Medulla oblongata (tissue), 1 donor: ENCODE measurements around the gene RAPGEF4.
"Not testable (repeated sequence)": the region's sequence is repeated elsewhere in the genome, so short reads cannot be mapped to it uniquely, and the experiment has no call there.

Experiments used
- DNase-seq: peaks from one replicate; pipeline ENCODE4 v3.0.0-alpha.2; 2015; ENCODE audit errors: extremely low spot score

The RAPGEF4 gene

DNA sequence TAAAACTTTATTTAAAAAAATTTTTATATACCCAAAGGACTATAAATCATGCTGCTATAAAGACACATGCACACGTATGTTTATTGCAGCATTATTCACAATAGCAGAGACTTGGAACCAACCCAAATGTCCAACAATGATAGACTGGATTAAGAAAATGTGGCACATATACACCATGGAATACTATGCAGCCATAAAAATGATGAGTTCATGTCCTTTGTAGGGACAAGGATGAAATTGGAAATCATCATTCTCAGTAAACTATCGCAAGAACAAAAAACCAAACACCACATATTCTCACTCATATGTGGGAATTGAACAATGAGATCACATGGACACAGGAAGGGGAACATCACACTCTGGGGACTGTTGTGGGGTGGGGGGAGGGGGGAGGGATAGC, 358.0 kb downstream of the RAPGEF4 start:
- not testable (repeated sequence) for DNase-seq

DNA sequence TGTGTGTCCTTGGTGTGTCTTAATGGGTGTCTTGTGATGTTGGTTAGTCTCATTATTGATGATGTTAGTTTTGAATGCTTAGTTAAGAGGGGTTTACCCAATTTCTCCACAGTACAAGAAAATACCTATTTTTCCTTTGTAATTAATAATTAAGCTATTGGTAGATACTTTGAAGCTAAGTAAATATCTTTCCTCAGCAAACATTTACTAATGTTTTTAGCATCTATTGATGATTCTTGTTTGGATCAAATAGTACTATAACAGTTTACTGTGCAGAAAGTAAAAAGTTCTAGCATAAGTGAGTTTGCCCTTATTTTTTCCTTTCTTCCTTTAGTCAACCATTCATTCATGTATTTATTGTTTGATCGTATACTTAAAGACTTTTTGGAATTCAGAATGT, 359.1 kb downstream of the RAPGEF4 start:
- no peak for DNase-seq

DNA sequence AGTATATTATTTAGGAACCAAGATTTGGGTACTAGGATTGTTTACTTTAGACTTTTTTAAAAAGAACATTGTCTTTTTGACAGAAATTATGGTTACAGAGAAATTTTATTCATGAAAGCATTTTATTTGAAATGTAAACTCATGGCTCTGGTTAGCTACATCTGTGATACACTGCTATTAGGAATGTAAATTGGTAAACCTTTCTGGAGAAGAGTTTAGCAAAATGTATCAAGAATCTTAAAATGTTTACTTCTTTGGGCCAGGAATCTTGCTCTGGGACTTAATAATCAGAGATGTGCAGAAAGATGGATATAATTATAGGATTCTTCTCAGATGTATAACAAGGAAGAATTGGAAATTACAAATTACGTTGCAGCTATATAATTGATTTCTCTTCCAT, 359.7 kb downstream of the RAPGEF4 start:
- no peak for DNase-seq

DNA sequence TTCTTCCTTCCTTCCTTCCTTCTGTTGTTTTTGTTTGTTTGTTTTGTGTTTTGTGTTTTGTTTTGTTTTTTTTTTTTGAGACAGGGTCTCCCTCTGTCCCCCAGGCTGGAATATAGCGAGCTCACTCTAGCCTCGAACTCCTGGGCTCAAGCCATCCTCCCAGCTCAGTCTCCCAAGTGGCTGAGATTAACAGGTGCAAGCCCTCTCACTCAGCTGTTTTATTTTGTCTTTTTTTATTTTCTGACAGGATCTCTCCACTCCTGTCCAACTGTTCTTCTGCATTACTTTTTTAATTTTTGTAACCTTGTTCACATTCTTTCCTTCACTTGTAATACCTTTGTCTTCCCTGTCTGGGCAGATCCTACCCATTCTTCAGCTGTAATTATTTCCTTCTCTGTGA, 363.6 kb downstream of the RAPGEF4 start:
- DNase-seq: no peak

DNA sequence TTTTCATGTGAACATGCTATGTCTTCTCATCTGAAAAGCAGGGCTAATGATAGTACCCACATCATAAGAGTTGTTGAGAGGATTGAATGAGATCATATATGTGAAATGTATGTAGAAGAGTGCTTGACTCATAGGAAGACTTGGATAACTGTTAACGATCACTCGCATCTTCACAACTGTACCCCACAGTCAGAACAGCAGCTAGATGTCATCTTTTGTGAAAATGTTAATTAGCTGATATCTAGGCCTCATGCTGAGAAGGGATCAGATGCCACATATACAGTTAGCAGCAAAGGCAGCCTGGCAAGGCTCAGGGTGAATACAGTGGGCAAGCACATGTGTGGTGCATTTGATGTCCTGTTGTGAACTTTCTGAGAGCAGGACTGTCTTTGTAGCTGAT, 364.2 kb downstream of the RAPGEF4 start:
- DNase-seq: no peak

DNA sequence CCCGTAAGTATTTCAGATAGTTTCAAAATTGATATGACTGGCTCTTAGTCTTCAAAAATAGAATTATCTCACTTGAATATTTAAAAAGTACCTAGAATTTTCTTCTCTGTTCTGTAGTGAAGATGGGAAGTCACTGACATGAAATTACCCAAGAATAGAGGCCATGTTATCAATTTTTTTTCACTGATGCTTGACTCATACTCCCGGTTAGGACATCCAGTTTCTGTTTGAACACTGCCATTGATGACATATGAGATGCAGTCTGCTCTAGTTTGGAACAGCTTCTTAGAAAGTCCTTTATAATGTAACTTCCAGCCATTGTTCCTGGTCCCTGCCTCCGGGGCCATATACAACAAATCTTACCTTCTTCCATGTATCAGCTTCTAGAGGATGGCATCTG, 366.0 kb downstream of the RAPGEF4 start:
- no peak for DNase-seq
